OCI-LY7 (cell line): ENCODE data around the gene LRRC47. TPM values are rescaled to one million over a fixed set of nuclear protein-coding genes. Genes with fewer than 3 reads are reported as not detected.
"Not testable (repeated sequence)": the region's sequence is repeated elsewhere in the genome, so short reads cannot be mapped to it uniquely, and the experiment has no call there.

Experiments used
- BruUV-seq: library from RNA; stranded (reverse); fragments of 400-500 nt; replicated peaks from 2 replicates; lab custom pipeline; 2021; lab: Mats Ljungman, UMichigan
- CTCF ChIA-PET: fragments of 300-600 bp; sonication (Branson Sonifier 250); formaldehyde crosslinking; loops from one replicate; lab custom pipeline; 2022; ENCODE audit warnings: antibody characterized with exemption; ENCODE audit not compliant: unreplicated experiment; lab: Charles Lee
- POLR2A ChIA-PET: fragments of 300-600 bp; sonication (Branson Sonifier 250); formaldehyde crosslinking; loops from one replicate; lab custom pipeline; 2022; ENCODE audit warnings: antibody characterized with exemption; lab: Charles Lee
- DNase-seq: peaks from one replicate; pipeline ENCODE4 v3.0.0-alpha.2; 2015; ENCODE audit warnings: low spot score
- H2AFZ ChIP-seq: fragments of 200-600 bp; sonication (generic), shearing (Covaris generic); 2 replicates; pipeline ENCODE4 v1.6.1; 2014; ENCODE audit warnings: mild to moderate bottlenecking, antibody characterized with exemption, low read length, moderate library complexity
- H3K27ac ChIP-seq: fragments of 200-600 bp; sonication (generic); 2 replicates; pipeline ENCODE4 v1.5.1; 2014; ENCODE audit warnings: mixed run types, low read depth, mild to moderate bottlenecking, moderate library complexity, low read length, inconsistent platforms; ENCODE audit not compliant: poor library complexity, severe bottlenecking
- H3K36me3 ChIP-seq: fragments of 200-600 bp; sonication (generic); 2 replicates; pipeline ENCODE4 v1.6.1; 2014; ENCODE audit warnings: mild to moderate bottlenecking, antibody characterized with exemption, low read length, moderate library complexity, mixed read lengths; ENCODE audit not compliant: insufficient read depth
- H3K4me1 ChIP-seq: fragments of 200-600 bp; sonication (generic); 2 replicates; pipeline ENCODE4 v1.5.1; 2014; ENCODE audit warnings: mild to moderate bottlenecking, low read length; ENCODE audit not compliant: insufficient read depth, poor library complexity, severe bottlenecking
- H3K4me2 ChIP-seq: fragments of 200-600 bp; sonication (generic); 2 replicates; pipeline ENCODE4 v1.6.1; 2014; ENCODE audit warnings: mild to moderate bottlenecking, low read length
- H3K4me3 ChIP-seq: fragments of 200-600 bp; sonication (generic); 2 replicates; pipeline ENCODE4 v1.5.1; 2014; ENCODE audit warnings: mild to moderate bottlenecking, low read depth, low read length; ENCODE audit not compliant: poor library complexity, severe bottlenecking
- H3K79me2 ChIP-seq: fragments of 200-600 bp; sonication (generic); 2 replicates; pipeline ENCODE4 v1.6.1; 2016; ENCODE audit warnings: low read depth, mild to moderate bottlenecking, low read length, moderate library complexity, mixed read lengths; ENCODE audit not compliant: insufficient read depth
- H3K9me2 ChIP-seq: fragments of 200-600 bp; sonication (generic); 2 replicates; pipeline ENCODE4 v1.6.1; 2016; ENCODE audit warnings: mild to moderate bottlenecking, low read length, mixed read lengths; ENCODE audit not compliant: insufficient read depth
- H3K9me3 ChIP-seq: fragments of 200-600 bp; sonication (generic); 2 replicates; pipeline ENCODE4 v1.6.1; 2014; ENCODE audit warnings: mild to moderate bottlenecking, mixed run types, low read length, mixed read lengths
- H4K20me1 ChIP-seq: fragments of 200-600 bp; sonication (generic); 2 replicates; pipeline ENCODE4 v1.6.1; 2014; ENCODE audit warnings: mild to moderate bottlenecking, antibody characterized with exemption, low read length, moderate library complexity, mixed read lengths; ENCODE audit not compliant: insufficient read depth
- CTCF ChIP-seq: fragments of 200-600 bp; sonication (generic); conservative IDR thresholded peaks from 2 replicates; pipeline ENCODE4 v1.5.1; 2014; ENCODE audit warnings: mild to moderate bottlenecking, antibody characterized with exemption, low read length, moderate library complexity, mixed read lengths
- EZH2phosphoT487 ChIP-seq: fragments of 200-600 bp; sonication (generic); IDR thresholded peaks from 2 replicates; pipeline ENCODE4 v1.6.1; 2018; ENCODE audit warnings: low read depth, borderline replicate concordance, mild to moderate bottlenecking, mixed run types, antibody characterized with exemption, low read length, moderate library complexity, mixed read lengths
- intact Hi-C: fragments of 100-400 bp; cut with micrococcal nuclease; formaldehyde crosslinking; loops from one replicate; pipeline ENCODE4 v1.10.0; 2022; ENCODE audit not compliant: unreplicated experiment
- total RNA-seq, 2 experiments: library from RNA; depleted of rRNA in 1 of 2; stranded (reverse); fragments of >200 nt in 1 of 2; shearing (Covaris generic) in 1 of 2; gene quantifications; 2 replicates each; pipeline ENCODE4 v1.2.3, GENCODE V29; 2014 to 2022

LRRC47 gene
- total RNA-seq, 2 experiments from 2014 or later = 36.4 to 49.1 TPM

DNA sequence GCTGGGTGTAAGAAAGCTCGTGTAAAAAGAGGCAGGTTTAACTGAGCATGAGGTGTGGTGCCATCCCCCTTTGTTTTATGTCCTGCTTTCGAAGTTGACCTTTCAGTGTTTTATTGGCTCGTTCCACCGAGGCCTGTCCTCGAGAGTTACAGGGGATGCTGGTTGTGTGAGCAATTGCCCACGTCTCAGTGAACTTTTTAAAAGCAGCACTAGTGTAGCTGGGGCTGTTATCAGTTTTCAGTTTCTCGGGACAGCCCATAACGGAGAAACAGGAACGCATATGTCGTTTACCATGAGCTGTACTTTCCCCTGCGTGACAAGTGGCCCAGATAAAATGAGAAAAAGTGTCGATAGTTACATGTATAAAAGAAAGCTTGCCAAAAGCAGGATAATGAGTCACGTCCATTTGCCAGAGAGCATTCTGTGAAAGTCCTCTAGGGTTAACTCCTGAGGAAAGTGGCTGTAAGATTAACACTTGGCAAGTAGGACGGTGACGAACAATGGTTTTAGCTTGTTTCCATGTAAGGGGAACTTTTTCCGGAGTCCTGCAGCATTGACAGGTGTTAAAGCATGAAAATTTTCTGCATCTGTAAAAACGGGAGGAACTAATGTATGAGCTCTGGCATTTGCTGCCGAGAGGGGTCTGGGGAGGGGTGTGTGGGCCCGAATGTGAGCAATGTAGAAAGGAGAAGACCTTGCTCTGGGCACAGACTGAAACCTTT, 7.8 kb upstream of the LRRC47 start:
- no peak for TF ChIP-seq CTCF
- TF ChIP-seq EZH2phosphoT487 = no peak
- Histone ChIP-seq H3K36me3 (no peaks in the 10 kb centered on the region), H3K9me3 (peaks cover 9% of the 10 kb centered on the region; the same call in 1 of the 2 replicates), H3K9me2 (no peaks in the 10 kb centered on the region), H3K27ac (no peak overlapping the region), H3K4me2 (no peak overlapping the region), H2AFZ (no peak overlapping the region), H3K79me2 (no peaks in the 10 kb centered on the region), H3K4me3 (no peak overlapping the region), H4K20me1 (no peaks in the 10 kb centered on the region), H3K4me1 (no peaks in the 10 kb centered on the region)
- BruUV-seq = no TSS peak
- DNase-seq = no peak
- ChIA-PET POLR2A (no interaction called here), CTCF (no interaction called here)
- intact Hi-C loops = no loop called here

- H3K27ac ChIP-seq, H2AFZ ChIP-seq, H3K4me1 ChIP-seq, H3K4me3 ChIP-seq, intact Hi-C loops, H3K36me3 ChIP-seq, H4K20me1 ChIP-seq, H3K4me2 ChIP-seq, DNase-seq, H3K9me2 ChIP-seq, BruUV-seq, H3K9me3 ChIP-seq, POLR2A ChIA-PET, H3K79me2 ChIP-seq, CTCF ChIA-PET: not testable (repeated sequence)
These were observed 4.5 kb upstream of the LRRC47 start for GRCh38 chr1:3800795-3801194.

DNA sequence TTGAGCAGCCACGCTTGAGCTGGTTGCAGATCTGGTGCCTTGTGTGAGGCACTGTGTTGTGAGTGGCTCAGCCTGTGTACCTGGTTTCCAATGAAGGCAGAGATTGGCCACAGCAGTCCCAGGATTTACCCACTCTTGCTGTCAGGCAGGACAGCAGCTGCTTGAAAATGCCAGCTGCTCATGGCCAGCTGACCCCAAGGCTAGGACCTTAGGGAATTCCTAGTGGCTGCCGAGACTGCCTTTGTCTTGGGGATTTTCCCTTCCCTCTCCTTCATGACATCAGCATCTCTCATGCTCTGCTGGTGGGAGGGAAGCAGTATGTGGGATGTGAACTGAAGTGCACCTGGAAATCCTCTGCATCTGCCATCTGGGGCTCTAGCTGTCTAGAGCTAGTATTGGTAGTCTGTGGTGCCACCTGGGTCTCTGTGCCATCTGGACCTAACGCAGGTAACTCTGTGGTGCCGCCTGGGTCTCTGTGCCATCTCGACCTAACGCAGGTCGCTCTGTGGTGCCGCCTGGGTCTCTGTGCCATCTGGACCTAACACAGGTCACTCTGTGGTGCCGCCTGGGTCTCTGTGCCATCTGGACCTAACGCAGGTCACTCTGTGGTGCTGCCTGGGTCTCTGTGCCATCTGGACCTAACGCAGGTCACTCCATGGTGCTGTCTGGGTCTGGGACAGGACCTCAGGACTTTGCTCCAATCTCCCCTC, 3.8 kb upstream of the LRRC47 start:
- H3K9me2 ChIP-seq = no peaks in the 10 kb centered on the region
- peaks cover 9% of the 10 kb centered on the region for H3K79me2 ChIP-seq
- CTCF ChIA-PET = no interaction called here
- H3K9me3 ChIP-seq = peaks cover 9% of the 10 kb centered on the region; the same call in 1 of the 2 replicates
- BruUV-seq = no TSS peak
- DNase-seq = no peak
- no peak overlapping the region for H3K4me2 ChIP-seq
- no peak overlapping the region for H2AFZ ChIP-seq
- TF ChIP-seq CTCF = no peak
- no peak for TF ChIP-seq EZH2phosphoT487
- H3K27ac ChIP-seq = no peak overlapping the region
- POLR2A ChIA-PET = no interaction called here
- no peak overlapping the region for H3K4me3 ChIP-seq
- H4K20me1 ChIP-seq = peaks cover 5% of the 10 kb centered on the region; the same call in 1 of the 2 replicates
- no peaks in the 10 kb centered on the region for H3K36me3 ChIP-seq
- H3K4me1 ChIP-seq = peaks cover 11% of the 10 kb centered on the region
- intact Hi-C loops = no loop called here
